Measurements from ENCODE around the gene LIPT2.
A peak's percentile ranks its signal among the peaks of the same experiment; 100 is the strongest.

Gene LIPT2

GRCh38 chr11:74471668-74472429, 21.7 kb downstream of the LIPT2 start:
- Histone ChIP-seq H3K9me3 (ENCODE audit: control insufficient read depth, low read depth, low read length) (no peaks in the 10 kb centered on the region), H3K36me3 (ENCODE audit: control insufficient read depth, low read depth, low read length) (no peaks in the 10 kb centered on the region), H3K27me3 (ENCODE audit: control insufficient read depth, insufficient read depth, low read length) (peaks cover 2% of the 10 kb centered on the region), H3K4me1 (ENCODE audit: control insufficient read depth, low read depth, low read length) (peaks cover 8% of the 10 kb centered on the region), H3K27ac (ENCODE audit: low read length) (no peak overlapping the region), H3K9ac (ENCODE audit: low read length) (no peak overlapping the region), H3K4me3 (ENCODE audit: low read length) (no peak overlapping the region)

- Histone ChIP-seq H3K36me3 (ENCODE audit: control insufficient read depth, low read depth, low read length) (no peaks in the 10 kb centered on the region), H3K27ac (ENCODE audit: low read length) (no peak overlapping the region), H3K4me3 (ENCODE audit: low read length) (no peak overlapping the region), H3K4me1 (ENCODE audit: control insufficient read depth, low read depth, low read length) (peaks cover 11% of the 10 kb centered on the region), H3K27me3 (ENCODE audit: control insufficient read depth, insufficient read depth, low read length) (peaks cover 8% of the 10 kb centered on the region), H3K9me3 (ENCODE audit: control insufficient read depth, low read depth, low read length) (no peaks in the 10 kb centered on the region), H3K9ac (ENCODE audit: low read length) (no peak overlapping the region)
Observed at GRCh38 chr11:74471037-74471436, 22.5 kb downstream of the LIPT2 start.

GRCh38 chr11:74470526-74470925, 23.0 kb downstream of the LIPT2 start:
- no peak overlapping the region for H3K27ac ChIP-seq (ENCODE audit: low read length)
- H3K9me3 ChIP-seq (ENCODE audit: control insufficient read depth, low read depth, low read length): no peaks in the 10 kb centered on the region
- peaks cover 8% of the 10 kb centered on the region for H3K27me3 ChIP-seq (ENCODE audit: control insufficient read depth, insufficient read depth, low read length)
- no peaks in the 10 kb centered on the region for H3K36me3 ChIP-seq (ENCODE audit: control insufficient read depth, low read depth, low read length)
- peaks cover 11% of the 10 kb centered on the region for H3K4me1 ChIP-seq (ENCODE audit: control insufficient read depth, low read depth, low read length)
- no peak overlapping the region for H3K9ac ChIP-seq (ENCODE audit: low read length)
- H3K4me3 ChIP-seq (ENCODE audit: low read length): no peak overlapping the region

GRCh38 chr11:74468936-74469335, 24.6 kb downstream of the LIPT2 start:
- Histone ChIP-seq H3K36me3 (ENCODE audit: control insufficient read depth, low read depth, low read length) (no peaks in the 10 kb centered on the region), H3K9me3 (ENCODE audit: control insufficient read depth, low read depth, low read length) (no peaks in the 10 kb centered on the region), H3K9ac (ENCODE audit: low read length) (no peak overlapping the region), H3K27ac (ENCODE audit: low read length) (no peak overlapping the region), H3K27me3 (ENCODE audit: control insufficient read depth, insufficient read depth, low read length) (peaks cover 8% of the 10 kb centered on the region), H3K4me3 (ENCODE audit: low read length) (no peak overlapping the region), H3K4me1 (ENCODE audit: control insufficient read depth, low read depth, low read length) (peaks cover 11% of the 10 kb centered on the region)

GRCh38 chr11:74468521-74468920, 25.0 kb downstream of the LIPT2 start:
- Histone ChIP-seq H3K9me3 (ENCODE audit: control insufficient read depth, low read depth, low read length) (no peaks in the 10 kb centered on the region), H3K36me3 (ENCODE audit: control insufficient read depth, low read depth, low read length) (no peaks in the 10 kb centered on the region), H3K9ac (ENCODE audit: low read length) (no peak overlapping the region), H3K27ac (ENCODE audit: low read length) (no peak overlapping the region), H3K27me3 (ENCODE audit: control insufficient read depth, insufficient read depth, low read length) (peaks cover 8% of the 10 kb centered on the region), H3K4me3 (ENCODE audit: low read length) (no peak overlapping the region), H3K4me1 (ENCODE audit: control insufficient read depth, low read depth, low read length) (peaks cover 11% of the 10 kb centered on the region)

- Histone ChIP-seq H3K36me3 (ENCODE audit: control insufficient read depth, low read depth, low read length) (no peaks in the 10 kb centered on the region), H3K4me3 (ENCODE audit: low read length) (peak overlapping the region; percentile 49), H3K4me1 (ENCODE audit: control insufficient read depth, low read depth, low read length) (peaks cover 11% of the 10 kb centered on the region), H3K27ac (ENCODE audit: low read length) (no peak overlapping the region), H3K9ac (ENCODE audit: low read length) (no peak overlapping the region), H3K9me3 (ENCODE audit: control insufficient read depth, low read depth, low read length) (no peaks in the 10 kb centered on the region), H3K27me3 (ENCODE audit: control insufficient read depth, insufficient read depth, low read length) (peaks cover 8% of the 10 kb centered on the region)
Observed at GRCh38 chr11:74468058-74468457, 25.5 kb downstream of the LIPT2 start.

- Histone ChIP-seq H3K4me1 (ENCODE audit: control insufficient read depth, low read depth, low read length) (peaks cover 11% of the 10 kb centered on the region), H3K27ac (ENCODE audit: low read length) (no peak within 1 kb of the TSS), H3K4me3 (ENCODE audit: low read length) (peak within 1 kb of the TSS; percentile 49), H3K36me3 (ENCODE audit: control insufficient read depth, low read depth, low read length) (no peaks in the 10 kb centered on the region), H3K9me3 (ENCODE audit: control insufficient read depth, low read depth, low read length) (no peaks in the 10 kb centered on the region), H3K9ac (ENCODE audit: low read length) (no peak within 1 kb of the TSS), H3K27me3 (ENCODE audit: control insufficient read depth, insufficient read depth, low read length) (peaks cover 8% of the 10 kb centered on the region)
Observed at GRCh38 chr11:74466916-74467885, 26.3 kb downstream of the LIPT2 start, which contains the start of gene KCNE3. KCNE3 (minus strand) TSS chr11:74467549; CDS start chr11:74457563, 9,986 bp downstream.

GRCh38 chr11:74465291-74465708, 28.2 kb downstream of the LIPT2 start:
- Histone ChIP-seq H3K27me3 (ENCODE audit: control insufficient read depth, insufficient read depth, low read length) (peaks cover 8% of the 10 kb centered on the region), H3K36me3 (ENCODE audit: control insufficient read depth, low read depth, low read length) (no peaks in the 10 kb centered on the region), H3K4me1 (ENCODE audit: control insufficient read depth, low read depth, low read length) (peaks cover 18% of the 10 kb centered on the region), H3K9me3 (ENCODE audit: control insufficient read depth, low read depth, low read length) (no peaks in the 10 kb centered on the region), H3K4me3 (ENCODE audit: low read length) (no peak overlapping the region), H3K9ac (ENCODE audit: low read length) (no peak overlapping the region), H3K27ac (ENCODE audit: low read length) (no peak overlapping the region)

- H3K9me3 ChIP-seq (ENCODE audit: control insufficient read depth, low read depth, low read length): no peaks in the 10 kb centered on the region
- peaks cover 8% of the 10 kb centered on the region for H3K27me3 ChIP-seq (ENCODE audit: control insufficient read depth, insufficient read depth, low read length)
- H3K27ac ChIP-seq (ENCODE audit: low read length): no peak overlapping the region
- H3K9ac ChIP-seq (ENCODE audit: low read length): no peak overlapping the region
- H3K4me3 ChIP-seq (ENCODE audit: low read length): no peak overlapping the region
- no peaks in the 10 kb centered on the region for H3K36me3 ChIP-seq (ENCODE audit: control insufficient read depth, low read depth, low read length)
- H3K4me1 ChIP-seq (ENCODE audit: control insufficient read depth, low read depth, low read length): peaks cover 18% of the 10 kb centered on the region
Observed at GRCh38 chr11:74464746-74465145, 28.8 kb downstream of the LIPT2 start.

- Histone ChIP-seq H3K9ac (ENCODE audit: low read length) (no peak overlapping the region), H3K27ac (ENCODE audit: low read length) (no peak overlapping the region), H3K4me3 (ENCODE audit: low read length) (no peak overlapping the region), H3K36me3 (ENCODE audit: control insufficient read depth, low read depth, low read length) (no peaks in the 10 kb centered on the region), H3K4me1 (ENCODE audit: control insufficient read depth, low read depth, low read length) (peaks cover 18% of the 10 kb centered on the region), H3K27me3 (ENCODE audit: control insufficient read depth, insufficient read depth, low read length) (peaks cover 8% of the 10 kb centered on the region), H3K9me3 (ENCODE audit: control insufficient read depth, low read depth, low read length) (no peaks in the 10 kb centered on the region)
Observed at GRCh38 chr11:74463216-74463615, 30.3 kb downstream of the LIPT2 start.

GRCh38 chr11:74462631-74463030, 30.9 kb downstream of the LIPT2 start:
- Histone ChIP-seq H3K4me1 (ENCODE audit: control insufficient read depth, low read depth, low read length) (peaks cover 12% of the 10 kb centered on the region), H3K27ac (ENCODE audit: low read length) (no peak overlapping the region), H3K27me3 (ENCODE audit: control insufficient read depth, insufficient read depth, low read length) (peaks cover 8% of the 10 kb centered on the region), H3K9ac (ENCODE audit: low read length) (no peak overlapping the region), H3K4me3 (ENCODE audit: low read length) (no peak overlapping the region), H3K36me3 (ENCODE audit: control insufficient read depth, low read depth, low read length) (no peaks in the 10 kb centered on the region), H3K9me3 (ENCODE audit: control insufficient read depth, low read depth, low read length) (no peaks in the 10 kb centered on the region)
